HG02840 (cell line): ENCODE results near the gene ZNF669.

Source experiments
- ATAC-seq: cut with Tn5 transposase; IDR thresholded peaks from one replicate; pipeline ENCODE4 v1.9.1; 2021; ENCODE audit warnings: mild to moderate bottlenecking, moderate library complexity, moderate number of reproducible peaks; ENCODE audit not compliant: unreplicated experiment, low FRiP score

ZNF669 gene

DNA sequence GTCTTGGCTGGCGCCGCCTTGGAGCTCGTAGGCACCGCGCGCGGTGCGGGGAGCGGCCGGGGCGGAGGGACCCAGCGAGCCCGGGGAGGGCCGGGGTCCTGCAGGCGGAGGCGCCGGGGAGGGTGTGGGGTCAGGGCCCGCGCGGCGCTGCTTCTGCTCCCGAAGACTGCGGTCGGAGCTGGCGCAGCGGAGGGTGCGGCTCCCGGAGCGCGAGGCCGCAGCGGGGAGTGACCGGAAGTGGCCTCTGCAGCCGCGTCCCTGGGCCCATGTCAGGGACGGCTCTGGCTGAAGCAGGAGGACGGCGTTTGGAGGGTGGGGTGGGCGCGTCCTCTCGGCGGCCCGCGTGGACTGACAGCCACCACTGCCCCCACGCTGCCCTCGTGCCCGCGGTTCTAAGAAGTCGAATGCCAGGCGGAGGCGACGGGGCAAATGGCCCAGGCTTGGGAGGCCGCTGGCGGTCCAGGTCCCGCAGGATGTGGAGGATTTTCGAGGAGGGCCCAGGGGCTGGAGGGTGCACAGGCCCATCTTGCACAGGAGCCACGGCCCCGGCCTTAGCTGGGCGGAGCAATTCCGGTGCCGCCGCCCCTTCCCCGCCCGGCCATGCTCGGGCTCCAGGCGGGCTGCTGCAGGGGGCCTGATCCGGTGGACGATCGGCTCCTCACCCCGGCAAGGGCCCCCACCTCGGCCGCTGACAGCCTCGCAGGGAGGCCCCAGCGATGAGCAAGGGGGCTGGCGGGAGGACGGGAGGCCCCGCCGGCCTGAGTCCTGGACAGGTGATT, 7.7 kb upstream of the ZNF669 start:
- ATAC-seq, result no peak

DNA sequence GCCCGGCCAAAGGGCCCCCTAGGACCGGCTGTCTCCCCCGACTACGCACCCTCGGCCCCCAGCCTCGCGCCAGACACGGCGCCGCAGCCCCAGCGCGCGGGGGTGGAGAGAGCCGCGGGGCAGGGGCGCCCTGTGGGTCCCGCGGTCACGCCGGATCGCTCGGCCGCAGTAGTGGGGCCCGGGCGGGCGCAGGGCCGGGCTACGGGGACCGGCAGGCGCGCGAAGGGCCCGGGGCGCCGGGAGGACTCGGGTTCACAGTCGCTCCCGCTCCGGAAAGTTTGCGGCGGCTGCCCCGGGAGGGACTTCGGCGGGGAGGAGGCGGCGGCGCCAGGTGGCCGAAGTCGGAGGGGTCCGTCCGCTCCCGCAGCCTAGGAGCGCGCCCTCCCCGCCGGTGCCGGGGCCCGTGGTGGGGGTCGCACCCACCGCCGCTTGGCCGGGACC, 7.1 kb upstream of the ZNF669 start:
- ATAC-seq, result no peak

DNA sequence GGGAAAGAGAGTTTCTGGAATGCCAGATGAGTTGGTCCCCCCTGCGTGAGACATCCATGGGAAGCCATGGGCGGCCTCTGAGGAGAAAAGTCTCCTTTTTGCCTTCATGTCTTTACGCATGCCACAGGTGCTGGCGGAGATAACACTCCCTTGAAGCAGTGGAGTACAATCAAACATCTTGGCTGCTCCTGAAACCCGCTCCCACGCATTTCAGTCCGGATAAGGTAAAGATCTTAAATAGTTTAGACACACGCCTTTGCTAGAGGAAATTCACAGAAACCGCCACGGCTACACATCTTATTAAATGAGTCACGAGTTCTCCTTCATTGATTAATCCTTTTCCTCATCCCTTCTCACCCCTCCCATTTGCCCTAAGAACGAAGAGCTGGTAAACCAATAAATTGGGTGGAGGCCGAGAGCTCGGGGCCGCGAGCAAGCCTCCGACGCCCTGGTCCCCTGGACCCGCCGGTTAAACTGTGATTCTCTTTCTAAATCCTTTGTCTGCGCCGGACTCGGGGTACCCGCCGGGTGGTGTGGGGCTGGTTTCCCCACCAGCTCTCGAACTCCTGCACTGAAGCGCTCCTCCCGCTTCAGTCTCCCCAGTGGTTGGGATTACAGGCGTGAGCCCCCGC, 6.6 kb upstream of the ZNF669 start:
- ATAC-seq, result no peak

DNA sequence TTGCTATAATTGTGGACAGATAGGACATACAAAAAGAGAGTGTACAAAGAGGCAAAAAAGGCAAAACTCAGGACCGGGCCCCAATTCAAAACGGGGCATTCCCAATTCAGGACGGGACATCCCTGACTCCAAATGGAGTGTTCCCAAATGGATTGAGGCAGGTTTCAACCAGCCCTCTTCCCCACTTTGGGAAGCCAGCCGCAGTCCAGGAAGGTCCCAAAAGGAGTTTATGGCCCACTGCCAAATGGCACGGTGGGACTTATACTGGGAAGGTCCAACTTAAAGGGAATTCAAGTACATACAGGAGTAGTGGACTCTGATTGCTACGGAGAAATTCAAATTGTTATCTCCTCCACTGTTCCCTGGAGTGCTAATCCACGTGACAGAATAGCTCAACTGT, 3.5 kb upstream of the ZNF669 start:
- no peak for ATAC-seq

DNA sequence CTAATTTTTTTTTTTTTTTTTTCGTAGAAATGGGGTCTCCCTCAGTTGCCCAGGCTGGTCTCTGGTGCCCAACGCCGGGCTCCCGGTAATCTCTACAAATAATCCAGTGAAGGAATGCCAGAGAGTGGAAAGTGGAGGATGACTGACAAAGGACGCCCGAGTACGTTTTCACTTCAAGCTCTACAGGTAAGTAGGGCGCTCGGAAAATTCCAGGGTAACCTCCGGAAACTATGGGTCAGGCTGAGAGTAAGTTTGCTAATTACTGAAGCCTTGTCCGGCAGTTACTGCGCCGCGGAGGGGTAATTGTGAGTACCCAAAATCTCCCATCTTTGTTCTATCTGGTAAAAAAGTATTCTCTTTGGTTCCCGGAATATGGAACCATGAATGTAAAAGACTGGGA, 1.8 kb upstream of the ZNF669 start:
- no peak for ATAC-seq

DNA sequence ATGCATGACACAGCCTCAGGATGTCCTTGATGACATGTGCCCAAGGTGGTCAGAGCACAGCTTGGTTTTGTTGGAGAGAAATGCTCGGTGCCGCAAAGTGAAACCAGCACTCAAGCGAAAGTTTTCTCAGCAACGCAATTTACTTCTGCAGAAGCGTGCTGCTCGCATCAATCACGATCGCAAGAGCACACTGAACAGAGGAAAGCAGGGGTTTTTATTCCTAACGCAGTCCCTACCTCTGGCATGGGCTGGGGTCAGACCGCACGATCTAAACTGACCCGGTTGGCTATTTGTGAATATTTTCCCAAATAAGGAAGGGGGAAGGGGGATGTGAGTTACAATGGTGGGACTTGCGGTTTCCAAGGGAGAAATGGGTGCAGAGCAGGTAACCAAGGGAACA, 809 bp upstream of the ZNF669 start:
- ATAC-seq, result no peak

DNA sequence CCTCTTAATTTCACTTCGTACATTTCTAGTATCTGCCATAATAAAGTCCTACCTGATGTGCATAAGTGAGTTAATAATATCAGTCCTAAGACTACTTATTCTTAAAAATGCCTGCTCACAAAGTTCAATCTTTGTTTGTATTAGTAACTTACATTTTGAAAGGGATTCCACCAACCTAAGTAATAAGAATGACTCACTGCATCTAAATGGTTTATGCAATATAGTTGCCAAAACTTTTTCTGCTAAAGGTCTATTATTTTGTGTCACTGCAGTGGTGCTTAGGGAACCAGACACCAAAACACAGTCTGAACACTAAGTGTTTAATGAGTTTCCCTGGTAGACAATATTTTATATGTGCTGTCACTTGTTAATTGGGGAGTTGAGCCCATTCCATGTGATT, 1.8 kb downstream of the ZNF669 start:
- no peak for ATAC-seq

DNA sequence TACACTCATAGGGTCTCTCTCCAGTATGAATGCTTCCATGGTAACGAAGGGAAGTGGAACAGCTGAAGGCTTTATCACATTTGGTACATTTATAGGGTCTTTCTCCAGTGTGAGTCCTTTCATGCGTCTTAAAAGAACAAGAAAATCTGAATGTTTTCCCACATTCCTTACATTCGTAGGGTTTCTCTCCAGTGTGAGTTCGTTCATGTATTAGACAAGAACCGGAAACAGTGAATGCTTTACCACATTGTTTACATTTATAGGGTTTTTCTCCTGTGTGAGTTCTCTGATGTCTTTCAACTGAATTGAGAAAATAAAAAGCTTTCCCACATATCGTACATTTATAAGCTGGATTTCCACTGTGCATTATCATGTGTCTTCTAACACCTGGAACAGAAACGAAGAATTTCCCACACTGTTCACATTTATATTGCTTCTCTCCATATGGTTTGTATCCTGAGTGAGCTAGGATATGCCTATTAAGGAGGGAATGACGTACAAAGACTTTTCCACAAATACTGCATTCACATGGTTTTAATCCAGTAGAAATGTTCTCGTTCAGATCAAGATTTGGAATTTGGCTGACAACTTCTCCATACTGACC, 3.4 kb downstream of the ZNF669 start:
- ATAC-seq, result no peak

DNA sequence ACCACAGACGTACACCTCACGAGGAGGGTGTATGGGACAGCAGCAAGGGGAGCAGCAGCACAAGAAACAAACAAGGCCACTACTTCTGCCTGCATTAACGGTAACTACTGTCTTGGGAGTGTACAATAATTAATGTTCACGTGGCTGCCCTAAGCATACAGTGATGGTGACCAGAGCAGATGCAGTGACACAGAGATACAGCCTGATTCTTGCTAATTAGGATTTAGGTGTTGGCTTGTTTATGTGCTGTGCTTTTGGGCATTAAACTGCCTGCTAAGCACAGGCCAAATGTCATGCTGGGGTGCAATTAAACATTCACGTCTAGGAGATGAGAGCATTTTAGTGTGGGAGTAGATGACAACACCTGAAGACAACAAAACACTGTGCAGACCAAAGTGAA, 7.2 kb downstream of the ZNF669 start:
- no peak for ATAC-seq

DNA sequence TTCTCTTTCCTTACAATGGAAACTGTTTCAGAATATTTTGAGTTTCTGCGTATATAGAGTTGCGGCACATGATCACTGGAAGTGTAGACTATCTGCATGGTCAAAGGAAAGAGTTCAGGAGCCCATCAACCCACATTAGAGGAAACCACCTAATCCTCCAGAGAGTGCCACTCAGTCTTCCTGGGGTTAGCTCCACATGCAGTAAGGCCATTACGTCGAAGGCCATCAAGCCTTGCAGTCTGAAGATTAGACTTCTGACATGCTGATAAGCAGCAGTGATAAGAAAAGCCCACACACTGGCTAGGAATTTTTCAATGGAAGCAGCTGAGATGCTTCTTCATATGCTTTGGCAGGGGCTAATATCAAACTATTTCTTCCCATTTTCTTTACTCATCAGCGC, 7.6 kb downstream of the ZNF669 start:
- ATAC-seq, result no peak

DNA sequence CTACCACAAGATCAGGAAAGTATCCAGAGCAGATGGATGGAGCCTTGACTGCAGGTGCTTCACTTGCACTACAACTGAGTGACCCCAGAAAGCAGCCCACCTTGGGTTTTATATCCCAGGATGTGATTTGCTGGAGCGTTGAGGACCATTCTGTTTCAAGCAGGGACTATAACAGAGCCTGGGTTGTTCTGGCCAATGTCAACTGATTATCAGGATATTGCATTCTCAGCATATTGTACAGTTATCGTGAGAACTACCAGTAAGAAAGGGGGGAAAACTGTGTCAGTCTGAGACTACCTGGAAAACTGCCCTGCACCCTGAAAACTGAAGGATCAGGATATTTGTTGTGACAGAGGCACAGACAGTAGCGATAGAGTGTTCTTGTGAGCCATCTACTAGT, 8.0 kb downstream of the ZNF669 start:
- ATAC-seq, result no peak

DNA sequence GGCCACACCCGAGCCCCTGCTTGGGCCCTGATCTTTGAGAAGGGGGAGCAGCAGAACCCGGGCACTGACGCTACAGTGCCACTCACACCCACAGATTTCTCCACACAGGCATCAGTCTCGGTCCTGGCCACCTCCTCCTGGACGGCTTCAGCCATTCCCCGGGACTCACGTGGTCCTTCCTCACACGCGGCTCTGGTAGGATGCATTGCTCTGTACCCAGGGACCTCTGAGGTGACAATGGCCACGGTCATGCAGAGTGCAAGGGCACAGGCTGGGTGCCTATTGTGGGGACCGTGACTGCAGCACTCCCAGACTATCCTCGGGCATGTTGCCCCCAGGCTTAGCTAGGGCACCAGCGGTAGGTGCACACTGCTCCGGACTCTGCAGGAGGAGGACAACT, 13.7 kb downstream of the ZNF669 start:
- ATAC-seq, result no peak

DNA sequence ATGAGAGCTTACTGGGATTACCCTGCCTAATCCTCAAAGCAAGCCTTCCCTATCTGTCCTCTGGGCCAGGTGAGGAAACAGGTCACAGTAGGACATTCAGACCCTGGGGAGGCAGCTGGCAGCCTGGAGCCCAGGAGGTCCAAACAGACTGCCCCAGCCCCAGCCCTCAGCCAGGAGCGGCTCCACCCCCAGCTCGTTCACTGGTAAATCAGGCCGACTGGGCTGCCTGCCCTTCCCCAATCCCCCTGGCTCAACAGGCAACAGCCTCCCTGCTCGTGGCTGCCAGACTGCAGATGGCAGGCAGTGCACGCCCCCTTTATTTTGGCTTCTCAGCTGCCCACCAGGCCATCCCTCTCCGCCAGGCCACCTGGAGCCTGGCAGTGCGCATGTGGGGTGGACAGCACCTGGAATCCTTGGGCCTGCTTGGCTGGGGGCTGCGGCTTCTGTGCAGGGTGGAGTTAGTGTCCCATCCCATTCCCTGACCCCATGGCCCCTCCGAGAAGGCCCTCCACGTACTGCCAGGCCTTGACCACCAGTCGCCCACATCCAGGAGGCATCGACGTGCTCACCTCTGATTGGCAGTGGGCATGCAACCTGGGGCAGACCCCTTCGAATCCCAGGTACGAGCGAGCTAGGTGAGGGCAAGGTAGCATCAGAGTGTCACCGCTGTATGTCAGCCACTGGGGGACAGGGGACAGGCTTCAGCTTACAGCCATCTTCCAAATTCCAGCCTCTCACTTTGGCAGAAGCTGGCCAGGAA, 14.4 kb downstream of the ZNF669 start:
- no peak for ATAC-seq

DNA sequence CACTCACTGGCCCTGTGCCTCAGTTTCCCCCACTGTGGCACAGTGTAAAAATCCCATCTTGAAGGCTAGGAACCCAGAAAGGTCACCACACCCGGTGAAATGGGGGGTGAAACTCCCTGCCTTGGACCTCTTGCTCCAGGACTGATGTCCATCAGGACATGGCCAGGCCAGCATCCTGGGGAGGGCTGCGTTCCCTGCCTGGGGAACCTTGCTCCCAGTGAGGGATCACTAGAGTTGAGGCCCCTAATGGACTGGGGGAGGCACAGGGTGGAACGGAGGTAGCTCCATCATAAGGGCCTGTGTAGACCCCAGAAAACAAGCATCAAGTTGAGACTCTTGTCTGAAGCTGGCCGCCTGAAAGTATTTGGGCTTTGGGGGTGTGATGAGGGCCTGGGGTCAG, 15.2 kb downstream of the ZNF669 start:
- ATAC-seq, result no peak

DNA sequence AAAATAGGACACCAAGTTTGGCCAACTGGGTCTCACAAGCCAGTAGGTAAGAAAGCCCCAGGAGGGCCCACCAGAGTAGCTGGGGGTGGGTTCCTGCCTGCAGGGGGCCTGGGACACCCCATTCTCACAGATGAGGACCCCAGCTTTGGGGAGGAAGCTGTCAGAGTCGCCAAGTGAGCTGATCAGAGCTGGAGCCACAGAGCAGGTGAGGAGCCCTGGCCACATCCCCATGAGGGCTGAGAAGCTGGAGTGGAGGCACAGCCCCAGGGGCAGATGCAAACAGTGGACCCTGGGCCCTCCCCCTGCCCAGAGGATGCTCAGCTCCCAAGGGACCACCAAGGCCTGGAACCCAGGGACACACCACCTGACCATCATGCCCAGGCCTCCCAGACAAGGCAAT, 16.9 kb downstream of the ZNF669 start:
- ATAC-seq, result no peak

DNA sequence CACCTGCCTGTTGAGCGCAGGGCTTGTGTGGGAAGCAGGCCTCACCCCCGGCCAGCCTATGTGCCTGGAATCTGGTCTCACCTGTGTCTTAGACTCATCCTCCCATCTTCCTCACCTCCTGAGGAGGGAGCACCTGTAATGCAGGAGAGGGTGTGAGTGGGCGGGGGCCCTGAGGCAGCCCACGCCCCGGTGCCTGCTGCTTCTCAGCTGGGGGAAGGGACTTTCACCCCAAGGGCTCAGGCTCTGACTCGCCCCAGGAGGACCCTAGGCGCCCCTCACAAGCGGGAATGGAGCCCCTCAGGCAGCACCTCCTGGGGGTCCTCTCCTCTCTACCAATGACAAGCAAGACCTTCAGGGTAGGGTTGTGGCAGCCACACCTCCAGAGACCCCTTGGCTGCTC, 18.8 kb downstream of the ZNF669 start:
- no peak for ATAC-seq

DNA sequence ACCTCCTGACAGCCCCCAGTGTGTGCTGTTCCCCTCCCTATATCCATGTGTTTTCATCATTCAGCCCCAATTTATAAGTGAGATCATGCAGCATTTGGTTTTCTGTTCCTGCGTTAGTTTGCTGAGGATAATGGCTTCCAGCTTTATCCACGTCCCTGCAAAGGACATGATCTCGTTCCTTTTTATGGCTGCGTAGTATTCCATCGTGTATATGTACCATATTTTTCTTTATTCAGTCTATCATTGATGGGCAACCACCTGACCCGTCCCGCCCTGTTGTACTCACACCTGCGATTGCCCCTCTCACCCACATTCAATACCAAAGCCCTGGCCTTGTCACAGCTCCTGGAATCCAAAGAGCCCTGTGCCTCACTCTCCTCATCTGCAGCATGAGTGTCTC, 19.4 kb downstream of the ZNF669 start:
- no peak for ATAC-seq

DNA sequence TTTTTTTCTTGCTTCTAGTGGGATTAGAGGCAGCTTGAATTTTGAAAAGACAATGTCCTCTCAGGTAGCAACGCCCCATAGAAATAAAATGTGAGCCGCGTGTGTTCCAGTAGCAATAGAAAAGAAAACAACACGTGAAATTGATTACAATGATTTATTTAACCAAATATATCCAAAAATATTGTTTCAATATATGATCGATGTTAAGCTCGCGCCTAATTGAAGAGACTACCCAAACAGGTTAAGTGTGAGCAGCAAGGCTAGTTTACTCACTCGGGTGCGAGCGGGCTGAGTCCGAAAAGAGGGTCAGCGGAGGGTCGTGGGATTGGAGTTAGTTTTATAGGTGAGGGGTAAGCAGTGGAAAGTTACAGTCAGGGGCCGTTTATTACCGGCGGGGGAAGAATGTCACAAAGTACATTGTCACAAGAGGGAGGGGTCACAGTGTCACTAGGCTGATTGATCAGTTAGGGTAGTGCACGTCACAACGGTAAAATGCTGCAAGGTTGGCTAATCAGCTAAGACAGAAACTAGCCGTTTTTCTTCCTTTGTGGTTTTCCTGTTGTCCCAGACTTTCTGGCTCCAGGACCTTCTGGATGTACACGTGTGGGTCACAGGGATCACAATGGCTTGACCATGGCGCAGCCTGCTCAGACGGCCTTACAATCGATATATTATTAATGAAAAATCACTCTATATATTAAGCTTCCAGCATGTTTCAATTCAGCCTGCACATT, 24.8 kb downstream of the ZNF669 start:
- no peak for ATAC-seq

DNA sequence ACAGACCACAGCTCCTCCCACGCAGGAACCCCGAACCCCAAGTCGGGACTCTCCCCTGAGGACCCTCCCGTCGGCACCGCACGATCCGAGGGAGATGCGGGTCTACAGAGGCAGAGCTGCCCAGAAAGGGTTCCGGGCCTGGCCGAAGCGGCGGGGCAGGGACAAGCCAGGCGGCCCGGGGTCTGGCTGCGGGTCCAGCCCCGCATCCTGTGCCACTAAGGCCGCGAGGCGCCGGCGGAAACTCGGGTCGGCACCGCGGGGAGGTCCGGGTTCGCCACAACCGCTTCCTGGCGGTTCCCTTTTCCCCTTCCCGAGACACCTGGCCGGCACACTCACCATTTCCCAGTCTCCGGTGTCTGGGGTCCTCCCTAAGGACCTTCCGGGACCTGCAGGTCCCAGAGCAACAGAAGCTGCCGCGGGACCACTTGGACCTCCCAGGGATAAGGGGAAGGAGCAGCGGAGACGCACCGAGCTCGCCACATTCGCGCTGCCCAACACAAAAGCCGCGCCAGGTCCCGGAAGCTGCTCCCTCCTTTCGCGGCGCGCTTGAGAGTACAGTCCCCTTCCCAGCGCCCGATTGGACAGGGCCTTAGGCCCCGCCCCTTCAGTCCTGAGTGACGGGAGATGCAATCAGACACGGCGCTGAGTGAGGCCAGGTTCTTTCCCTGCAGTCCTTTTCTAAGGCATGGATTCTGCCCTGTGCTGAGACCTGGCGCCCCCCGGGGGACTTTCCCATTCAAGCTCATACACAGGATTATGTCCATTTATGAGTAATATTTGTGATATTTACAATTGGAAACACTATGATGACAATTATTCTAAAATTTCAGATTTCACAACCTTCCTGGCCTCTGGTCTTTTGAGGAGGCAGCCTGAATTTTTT, 25.7 kb downstream of the ZNF669 start, which contains the start of gene ZNF670:
ZNF670 (minus strand) TSS at position 554 of the 883 bp plus-strand sequence; CDS start at position 339, 215 bp downstream.
- ATAC-seq, result peak; percentile 99
